WTC11 (cell line): ENCODE results near the gene EFCC1. TPM values are rescaled to one million over a fixed set of nuclear protein-coding genes. Genes with fewer than 3 reads are reported as not detected.

ENCODE experiments used
- ATAC-seq: fragments of 200-7000 bp; cut with Tn5 transposase; 2 replicates; pipeline ENCODE4 v1.10.0; 2021; ENCODE audit warnings: mild to moderate bottlenecking, moderate library complexity
- CTCF ChIA-PET: fragments of 300-600 bp; sonication (Branson Sonifier 250); formaldehyde crosslinking; loops from one replicate; lab custom pipeline; 2021; ENCODE audit warnings: antibody characterized with exemption; lab: Charles Lee
- POLR2A ChIA-PET: fragments of 350-600 bp; sonication (Branson Sonifier 250); formaldehyde crosslinking; loops from one replicate; lab custom pipeline; 2021; ENCODE audit warnings: antibody characterized with exemption; lab: Charles Lee
- DNase-seq: peaks from one replicate; pipeline ENCODE4 v3.0.0; 2021; ENCODE audit warnings: low spot score
- H3K27ac Mint-ChIP-seq: 2 replicates; pipeline ENCODE4 v1.8.0; 2021; ENCODE audit warnings: mixed read lengths
- H3K27me3 Mint-ChIP-seq: 2 replicates; pipeline ENCODE4 v1.8.0; 2021; ENCODE audit warnings: low read depth, mild to moderate bottlenecking, moderate library complexity, mixed read lengths
- H3K36me3 Mint-ChIP-seq: 2 replicates; pipeline ENCODE4 v1.8.0; 2021; ENCODE audit warnings: mixed read lengths
- H3K4me1 Mint-ChIP-seq: 2 replicates; pipeline ENCODE4 v1.8.0; 2022; ENCODE audit warnings: mixed read lengths
- H3K4me3 Mint-ChIP-seq: 2 replicates; pipeline ENCODE4 v1.8.0; 2021; ENCODE audit warnings: mild to moderate bottlenecking, moderate library complexity, mixed read lengths
- H3K9me3 Mint-ChIP-seq: 2 replicates; pipeline ENCODE4 v1.8.0; 2021; ENCODE audit warnings: mixed read lengths
- ATF3 ChIP-seq: sonication (generic); formaldehyde crosslinking; conservative IDR thresholded peaks from 2 replicates; pipeline ENCODE4 v1.8.1; 2022; ENCODE audit warnings: mild to moderate bottlenecking, missing genetic modification reagents
- CREM ChIP-seq: sonication (generic); formaldehyde crosslinking; IDR thresholded peaks from 2 replicates; pipeline ENCODE4 v1.8.1; 2022; ENCODE audit warnings: mild to moderate bottlenecking, missing genetic modification reagents, moderate library complexity
- EMX1 ChIP-seq: fragments of 250-450 bp; sonication (Bioruptor Pico); IDR thresholded peaks from 2 replicates; pipeline ENCODE4 v1.8.0; 2021; ENCODE audit warnings: mild to moderate bottlenecking
- ESRRA ChIP-seq: sonication (generic); formaldehyde crosslinking; IDR thresholded peaks from 2 replicates; pipeline ENCODE4 v1.8.1; 2022; ENCODE audit warnings: mild to moderate bottlenecking, missing genetic modification reagents, borderline replicate concordance
- ETV6 ChIP-seq: sonication (generic); formaldehyde crosslinking; IDR thresholded peaks from 2 replicates; pipeline ENCODE4 v1.8.1; 2022; ENCODE audit warnings: mild to moderate bottlenecking, missing genetic modification reagents
- FOXK1 ChIP-seq: sonication (generic); formaldehyde crosslinking; IDR thresholded peaks from 2 replicates; pipeline ENCODE4 v1.8.0; 2022; ENCODE audit warnings: mild to moderate bottlenecking, moderate library complexity, missing genetic modification reagents
- JAZF1 ChIP-seq: fragments of 250-450 bp; sonication (Bioruptor Pico); IDR thresholded peaks from 2 replicates; pipeline ENCODE4 v1.9.0; 2021; ENCODE audit warnings: moderate library complexity, mild to moderate bottlenecking, inconsistent platforms
- KAT7 ChIP-seq: sonication (generic); formaldehyde crosslinking; IDR thresholded peaks from 2 replicates; pipeline ENCODE4 v1.8.1; 2023; ENCODE audit warnings: missing genetic modification reagents, mild to moderate bottlenecking, borderline replicate concordance
- NFATC4 ChIP-seq: fragments of 250-450 bp; sonication (Bioruptor Pico); IDR thresholded peaks from 2 replicates; pipeline ENCODE4 v1.9.0; 2021; ENCODE audit warnings: mild to moderate bottlenecking
- NFE2L1 ChIP-seq: sonication (generic); formaldehyde crosslinking; IDR thresholded peaks from 2 replicates; pipeline ENCODE4 v1.8.1; 2023; ENCODE audit warnings: missing genetic modification reagents
- RELA ChIP-seq: sonication (generic); formaldehyde crosslinking; IDR thresholded peaks from 2 replicates; pipeline ENCODE4 v1.8.1; 2022; ENCODE audit warnings: missing genetic modification reagents, mild to moderate bottlenecking, borderline replicate concordance
- SMAD4 ChIP-seq: sonication (generic); formaldehyde crosslinking; IDR thresholded peaks from 2 replicates; pipeline ENCODE4 v1.8.0; 2022; ENCODE audit warnings: mild to moderate bottlenecking, missing genetic modification reagents
- SOX15 ChIP-seq: fragments of 250-450 bp; sonication (Bioruptor Pico); IDR thresholded peaks from 2 replicates; pipeline ENCODE4 v1.9.0; 2021; ENCODE audit warnings: mild to moderate bottlenecking
- ZNF219 ChIP-seq: sonication (generic); formaldehyde crosslinking; IDR thresholded peaks from 2 replicates; pipeline ENCODE4 v1.8.0; 2023; ENCODE audit warnings: missing genetic modification reagents, mild to moderate bottlenecking, borderline replicate concordance
- ZNF671 ChIP-seq: fragments of 250-450 bp; sonication (Bioruptor Pico); IDR thresholded peaks from 2 replicates; pipeline ENCODE4 v1.8.0; 2021; ENCODE audit warnings: mild to moderate bottlenecking
- total RNA-seq: library from RNA; stranded (reverse); gene quantifications from 3 replicates; pipeline ENCODE4 v1.2.3, GENCODE V29; 2021
- TF ChIP-seq, protein P1 (sequence below): sonication (generic); formaldehyde crosslinking; IDR thresholded peaks from 2 replicates; pipeline ENCODE4 v1.8.1; 2022; ENCODE audit warnings: low read depth, missing genetic modification reagents, borderline replicate concordance
- TF ChIP-seq, protein P2 (sequence below): sonication (generic); formaldehyde crosslinking; IDR thresholded peaks from 2 replicates; pipeline ENCODE4 v1.8.0; 2022; ENCODE audit warnings: mild to moderate bottlenecking, missing genetic modification reagents
- TF ChIP-seq, protein P3 (sequence below): sonication (generic); formaldehyde crosslinking; IDR thresholded peaks from 2 replicates; pipeline ENCODE4 v1.8.1; 2022; ENCODE audit warnings: mild to moderate bottlenecking, missing genetic modification reagents, moderate library complexity, borderline replicate concordance
- TF ChIP-seq, protein P4 (sequence below): sonication (generic); formaldehyde crosslinking; IDR thresholded peaks from 2 replicates; pipeline ENCODE4 v1.8.1; 2023; ENCODE audit warnings: mild to moderate bottlenecking, missing genetic modification reagents, moderate library complexity

EFCC1 gene
- total RNA-seq, 1 experiment from 2014 or later: 0.31 TPM

- no peak for TF ChIP-seq SOX15 (CRISPR knock-in tag)
- Mint-ChIP-seq H3K27ac (peak overlapping the region; percentile 83; the same call in 1 of the 2 replicates), H3K36me3 (no peaks in the 10 kb centered on the region), H3K4me1 (0 out of 2 replicates have a peak, but pooled peaks cover 3% of the 10 kb centered on the region), H3K4me3 (no peak overlapping the region), H3K27me3 (peaks cover 5% of the 10 kb centered on the region), H3K9me3 (no peaks in the 10 kb centered on the region)
- POLR2A ChIA-PET: no interaction called here
- CTCF ChIA-PET: interaction anchor here (0.6 to 1.8 kb wide), 5 partner anchors 11 to 414 kb away, joined by 3 to 6 read pairs (median 4); no protein-coding TSS in a partner anchor
- DNase-seq (no peak), ATAC-seq (no peak)
These were observed 53.6 kb downstream of the EFCC1 start for GRCh38 chr3:129054605-129055104.

- H3K36me3 Mint-ChIP-seq: no peaks in the 10 kb centered on the region
- ChIA-PET CTCF (no interaction called here), POLR2A (no interaction called here)
- DNase-seq (no peak), ATAC-seq (no peak)
- peaks cover 5% of the 10 kb centered on the region for H3K27me3 Mint-ChIP-seq
- no peak overlapping the region for H3K27ac Mint-ChIP-seq
- TF ChIP-seq ZNF219 (no peak), ETV6 (no peak), ESRRA (CRISPR knock-in tag) (no peak), NFATC4 (no peak), SMAD4 (CRISPR knock-in tag) (no peak), NFE2L1 (CRISPR knock-in tag) (no peak), ZNF671 (CRISPR knock-in tag) (no peak)
- TF ChIP-seq, protein P1, sequence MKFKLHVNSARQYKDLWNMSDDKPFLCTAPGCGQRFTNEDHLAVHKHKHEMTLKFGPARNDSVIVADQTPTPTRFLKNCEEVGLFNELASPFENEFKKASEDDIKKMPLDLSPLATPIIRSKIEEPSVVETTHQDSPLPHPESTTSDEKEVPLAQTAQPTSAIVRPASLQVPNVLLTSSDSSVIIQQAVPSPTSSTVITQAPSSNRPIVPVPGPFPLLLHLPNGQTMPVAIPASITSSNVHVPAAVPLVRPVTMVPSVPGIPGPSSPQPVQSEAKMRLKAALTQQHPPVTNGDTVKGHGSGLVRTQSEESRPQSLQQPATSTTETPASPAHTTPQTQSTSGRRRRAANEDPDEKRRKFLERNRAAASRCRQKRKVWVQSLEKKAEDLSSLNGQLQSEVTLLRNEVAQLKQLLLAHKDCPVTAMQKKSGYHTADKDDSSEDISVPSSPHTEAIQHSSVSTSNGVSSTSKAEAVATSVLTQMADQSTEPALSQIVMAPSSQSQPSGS (CRISPR knock-in tag): no peak
- H3K4me3 Mint-ChIP-seq: no peak overlapping the region
- H3K4me1 Mint-ChIP-seq: 0 out of 2 replicates have a peak, but pooled peaks cover 3% of the 10 kb centered on the region
- H3K9me3 Mint-ChIP-seq: no peaks in the 10 kb centered on the region
These were observed 55.5 kb downstream of the EFCC1 start for GRCh38 chr3:129056451-129057173.

GRCh38 chr3:129057249-129057648, 56.1 kb downstream of the EFCC1 start:
- DNase-seq (no peak), ATAC-seq (no peak)
- POLR2A ChIA-PET: no interaction called here
- CTCF ChIA-PET: interaction anchor here (0.9 kb wide), 1 partner anchor 11 kb away, joined by 3 read pairs; no protein-coding TSS in a partner anchor
- no peak overlapping the region for H3K27ac Mint-ChIP-seq
- H3K36me3 Mint-ChIP-seq: no peaks in the 10 kb centered on the region
- TF ChIP-seq CREM (no peak), KAT7 (CRISPR knock-in tag) (no peak), NFE2L1 (CRISPR knock-in tag) (no peak), JAZF1 (CRISPR knock-in tag) (no peak), EMX1 (CRISPR knock-in tag) (no peak), ZNF219 (no peak), FOXK1 (CRISPR knock-in tag) (no peak), ATF3 (no peak), RELA (CRISPR knock-in tag) (no peak)
- TF ChIP-seq, protein P2, sequence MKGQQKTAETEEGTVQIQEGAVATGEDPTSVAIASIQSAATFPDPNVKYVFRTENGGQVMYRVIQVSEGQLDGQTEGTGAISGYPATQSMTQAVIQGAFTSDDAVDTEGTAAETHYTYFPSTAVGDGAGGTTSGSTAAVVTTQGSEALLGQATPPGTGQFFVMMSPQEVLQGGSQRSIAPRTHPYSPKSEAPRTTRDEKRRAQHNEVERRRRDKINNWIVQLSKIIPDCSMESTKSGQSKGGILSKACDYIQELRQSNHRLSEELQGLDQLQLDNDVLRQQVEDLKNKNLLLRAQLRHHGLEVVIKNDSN (CRISPR knock-in tag): no peak
- TF ChIP-seq, protein P3, sequence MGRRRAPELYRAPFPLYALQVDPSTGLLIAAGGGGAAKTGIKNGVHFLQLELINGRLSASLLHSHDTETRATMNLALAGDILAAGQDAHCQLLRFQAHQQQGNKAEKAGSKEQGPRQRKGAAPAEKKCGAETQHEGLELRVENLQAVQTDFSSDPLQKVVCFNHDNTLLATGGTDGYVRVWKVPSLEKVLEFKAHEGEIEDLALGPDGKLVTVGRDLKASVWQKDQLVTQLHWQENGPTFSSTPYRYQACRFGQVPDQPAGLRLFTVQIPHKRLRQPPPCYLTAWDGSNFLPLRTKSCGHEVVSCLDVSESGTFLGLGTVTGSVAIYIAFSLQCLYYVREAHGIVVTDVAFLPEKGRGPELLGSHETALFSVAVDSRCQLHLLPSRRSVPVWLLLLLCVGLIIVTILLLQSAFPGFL (CRISPR knock-in tag): no peak
- TF ChIP-seq, protein P4, sequence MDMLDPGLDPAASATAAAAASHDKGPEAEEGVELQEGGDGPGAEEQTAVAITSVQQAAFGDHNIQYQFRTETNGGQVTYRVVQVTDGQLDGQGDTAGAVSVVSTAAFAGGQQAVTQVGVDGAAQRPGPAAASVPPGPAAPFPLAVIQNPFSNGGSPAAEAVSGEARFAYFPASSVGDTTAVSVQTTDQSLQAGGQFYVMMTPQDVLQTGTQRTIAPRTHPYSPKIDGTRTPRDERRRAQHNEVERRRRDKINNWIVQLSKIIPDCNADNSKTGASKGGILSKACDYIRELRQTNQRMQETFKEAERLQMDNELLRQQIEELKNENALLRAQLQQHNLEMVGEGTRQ: no peak
- H3K4me3 Mint-ChIP-seq: no peak overlapping the region
- 0 out of 2 replicates have a peak, but pooled peaks cover 3% of the 10 kb centered on the region for H3K4me1 Mint-ChIP-seq
- peaks cover 5% of the 10 kb centered on the region for H3K27me3 Mint-ChIP-seq
- H3K9me3 Mint-ChIP-seq: no peaks in the 10 kb centered on the region
